ENCODE results near the gene HENMT1. TPM values are rescaled to one million over a fixed set of nuclear protein-coding genes. Genes with fewer than 3 reads are reported as not detected.
A peak's percentile ranks its signal among the peaks of the same experiment; 100 is the strongest.

HENMT1 gene
- total and polyA plus RNA-seq, 4 donors = 3.0 to 6.0 (median 3.6) TPM

- Histone ChIP-seq H3K9me3 (ENCODE audit: control insufficient read depth, low read length) (no peaks in the 10 kb centered on the region), H3K4me3 (ENCODE audit: low read length in 2 of 2) (no peak overlapping the region), H3K36me3 (ENCODE audit: control insufficient read depth in 1 of 2, insufficient read depth in 2 of 2, low read length in 1 of 2) (no peaks in the 10 kb centered on the region), H3K4me1 (ENCODE audit: control insufficient read depth in 1 of 2, insufficient read depth in 2 of 2, low read length in 2 of 2) (no peaks in the 10 kb centered on the region), H3K27ac (ENCODE audit: low read depth in 1 of 2, low read length in 2 of 2) (no peak overlapping the region), H3K27me3 (ENCODE audit: control insufficient read depth in 1 of 2, insufficient read depth in 2 of 2, low read length in 1 of 2) (no peaks in the 10 kb centered on the region)
- no peak for DNase-seq
- 78 to 82% methylated on average over 2 of the region's 2 CpGs for WGBS, 2 donors
- intact Hi-C loops (cut with DNase I) = no loop called here
- no peak for ATAC-seq (ENCODE audit: low FRiP score)
Measured at GRCh38 chr1:108665067-108665466, 4.2 kb upstream of the HENMT1 start.

- intact Hi-C loops (cut with DNase I) = no loop called here
- Histone ChIP-seq H3K27me3 (ENCODE audit: control insufficient read depth in 1 of 2, insufficient read depth in 2 of 2, low read length in 1 of 2) (no peaks in the 10 kb centered on the region), H3K4me3 (ENCODE audit: low read length in 2 of 2) (no peak overlapping the region), H3K36me3 (ENCODE audit: control insufficient read depth in 1 of 2, insufficient read depth in 2 of 2, low read length in 1 of 2) (no peaks in the 10 kb centered on the region), H3K27ac (ENCODE audit: low read depth in 1 of 2, low read length in 2 of 2) (no peak overlapping the region), H3K9me3 (ENCODE audit: control insufficient read depth, low read length) (no peaks in the 10 kb centered on the region), H3K4me1 (ENCODE audit: control insufficient read depth in 1 of 2, insufficient read depth in 2 of 2, low read length in 2 of 2) (no peaks in the 10 kb centered on the region)
- ATAC-seq (ENCODE audit: low FRiP score) (no peak), DNase-seq (no peak)
- 77 to 83% methylated on average over 6 of the region's 6 CpGs for WGBS, 2 donors
Measured at GRCh38 chr1:108664481-108664880, 3.6 kb upstream of the HENMT1 start.

GRCh38 chr1:108663074-108663473 is 2.2 kb upstream of the HENMT1 start:
- intact Hi-C loops (cut with DNase I) = no loop called here
- ATAC-seq (ENCODE audit: low FRiP score) = no peak
- no peaks in the 10 kb centered on the region for H3K27me3 ChIP-seq (ENCODE audit: control insufficient read depth in 1 of 2, insufficient read depth in 2 of 2, low read length in 1 of 2)
- no peaks in the 10 kb centered on the region for H3K9me3 ChIP-seq (ENCODE audit: control insufficient read depth, low read length)
- H3K36me3 ChIP-seq (ENCODE audit: control insufficient read depth in 1 of 2, insufficient read depth in 2 of 2, low read length in 1 of 2) = no peaks in the 10 kb centered on the region
- no peak overlapping the region for H3K27ac ChIP-seq (ENCODE audit: low read depth in 1 of 2, low read length in 2 of 2)
- WGBS, 2 donors = 93 to 94% methylated on average over 2 of the region's 2 CpGs
- no peak for DNase-seq
- H3K4me1 ChIP-seq (ENCODE audit: control insufficient read depth in 1 of 2, insufficient read depth in 2 of 2, low read length in 2 of 2) = no peaks in the 10 kb centered on the region
- H3K4me3 ChIP-seq (ENCODE audit: low read length in 2 of 2) = no peak overlapping the region

GRCh38 chr1:108657356-108658080 is 3.4 kb downstream of the HENMT1 start:
- intact Hi-C loops (cut with DNase I) = no loop called here
- Histone ChIP-seq H3K36me3 (ENCODE audit: control insufficient read depth in 1 of 2, insufficient read depth in 2 of 2, low read length in 1 of 2) (no peaks in the 10 kb centered on the region), H3K27ac (ENCODE audit: low read depth in 1 of 2, low read length in 2 of 2) (no peak overlapping the region), H3K4me1 (ENCODE audit: control insufficient read depth in 1 of 2, insufficient read depth in 2 of 2, low read length in 2 of 2) (no peaks in the 10 kb centered on the region), H3K27me3 (ENCODE audit: control insufficient read depth in 1 of 2, insufficient read depth in 2 of 2, low read length in 1 of 2) (no peaks in the 10 kb centered on the region), H3K4me3 (ENCODE audit: low read length in 2 of 2) (no peak overlapping the region), H3K9me3 (ENCODE audit: control insufficient read depth, low read length) (no peaks in the 10 kb centered on the region)
- ATAC-seq (ENCODE audit: low FRiP score) (no peak), DNase-seq (no peak)
- 91 to 93% methylated on average over 5 of the region's 5 CpGs for WGBS, 2 donors

- DNase-seq (no peak), ATAC-seq (ENCODE audit: low FRiP score) (no peak)
- Histone ChIP-seq H3K27me3 (ENCODE audit: control insufficient read depth in 1 of 2, insufficient read depth in 2 of 2, low read length in 1 of 2) (no peaks in the 10 kb centered on the region), H3K4me3 (ENCODE audit: low read length in 2 of 2) (no peak overlapping the region), H3K36me3 (ENCODE audit: control insufficient read depth in 1 of 2, insufficient read depth in 2 of 2, low read length in 1 of 2) (peaks cover 0 to 3% of the 10 kb centered on the region in 2 donors), H3K4me1 (ENCODE audit: control insufficient read depth in 1 of 2, insufficient read depth in 2 of 2, low read length in 2 of 2) (no peaks in the 10 kb centered on the region), H3K9me3 (ENCODE audit: control insufficient read depth, low read length) (no peaks in the 10 kb centered on the region), H3K27ac (ENCODE audit: low read depth in 1 of 2, low read length in 2 of 2) (no peak overlapping the region)
- WGBS, 2 donors = 77 to 79% methylated on average over 2 of the region's 2 CpGs
- intact Hi-C loops (cut with DNase I) = no loop called here
Measured at GRCh38 chr1:108653431-108654105, 7.3 kb downstream of the HENMT1 start.

GRCh38 chr1:108646648-108647269 is 14.1 kb downstream of the HENMT1 start:
- Histone ChIP-seq H3K9me3 (ENCODE audit: control insufficient read depth, low read length) (no peaks in the 10 kb centered on the region), H3K36me3 (ENCODE audit: control insufficient read depth in 1 of 2, insufficient read depth in 2 of 2, low read length in 1 of 2) (peaks cover 0 to 3% of the 10 kb centered on the region in 2 donors), H3K27me3 (ENCODE audit: control insufficient read depth in 1 of 2, insufficient read depth in 2 of 2, low read length in 1 of 2) (no peaks in the 10 kb centered on the region), H3K4me1 (ENCODE audit: control insufficient read depth in 1 of 2, insufficient read depth in 2 of 2, low read length in 2 of 2) (no peaks in the 10 kb centered on the region), H3K27ac (ENCODE audit: low read depth in 1 of 2, low read length in 2 of 2) (no peak overlapping the region), H3K4me3 (ENCODE audit: low read length in 2 of 2) (no peak overlapping the region)
- 93% methylated on average over 11 of the region's 11 CpGs for WGBS, 2 donors
- intact Hi-C loops (cut with DNase I) = no loop called here
- ATAC-seq (ENCODE audit: low FRiP score) = peak; percentile 66
- peak; percentile 88 to 93 for DNase-seq

- H3K4me3 ChIP-seq (ENCODE audit: low read length in 2 of 2) = no peak overlapping the region
- WGBS, 2 donors = 92 to 95% methylated on average over 4 of the region's 4 CpGs
- no peaks in the 10 kb centered on the region for H3K4me1 ChIP-seq (ENCODE audit: control insufficient read depth in 1 of 2, insufficient read depth in 2 of 2, low read length in 2 of 2)
- DNase-seq (no peak), ATAC-seq (ENCODE audit: low FRiP score) (no peak)
- H3K27ac ChIP-seq (ENCODE audit: low read depth in 1 of 2, low read length in 2 of 2) = no peak overlapping the region
- no peaks in the 10 kb centered on the region for H3K9me3 ChIP-seq (ENCODE audit: control insufficient read depth, low read length)
- H3K27me3 ChIP-seq (ENCODE audit: control insufficient read depth in 1 of 2, insufficient read depth in 2 of 2, low read length in 1 of 2) = no peaks in the 10 kb centered on the region
- intact Hi-C loops (cut with DNase I) = no loop called here
- H3K36me3 ChIP-seq (ENCODE audit: control insufficient read depth in 1 of 2, insufficient read depth in 2 of 2, low read length in 1 of 2) = peaks cover 0 to 3% of the 10 kb centered on the region in 2 donors
Measured at GRCh38 chr1:108646265-108646647, 14.6 kb downstream of the HENMT1 start.

- DNase-seq = no peak
- no peak overlapping the region for H3K27ac ChIP-seq (ENCODE audit: low read depth in 1 of 2, low read length in 2 of 2)
- no peak for ATAC-seq (ENCODE audit: low FRiP score)
- no peak overlapping the region for H3K4me3 ChIP-seq (ENCODE audit: low read length in 2 of 2)
- intact Hi-C loops (cut with DNase I) = no loop called here
- H3K27me3 ChIP-seq (ENCODE audit: control insufficient read depth in 1 of 2, insufficient read depth in 2 of 2, low read length in 1 of 2) = no peaks in the 10 kb centered on the region
- WGBS, 2 donors = 84 to 85% methylated on average over 9 of the region's 9 CpGs
- H3K4me1 ChIP-seq (ENCODE audit: control insufficient read depth in 1 of 2, insufficient read depth in 2 of 2, low read length in 2 of 2) = no peaks in the 10 kb centered on the region
- H3K9me3 ChIP-seq (ENCODE audit: control insufficient read depth, low read length) = no peaks in the 10 kb centered on the region
- H3K36me3 ChIP-seq (ENCODE audit: control insufficient read depth in 1 of 2, insufficient read depth in 2 of 2, low read length in 1 of 2) = peaks cover 0 to 3% of the 10 kb centered on the region in 2 donors
Measured at GRCh38 chr1:108645564-108646184, 15.2 kb downstream of the HENMT1 start.
